Gastrocnemius medialis (tissue), 4 donors: Measurements from ENCODE around the gene FRMD5.

ENCODE experiments used
- POLR2A ChIP-seq, 2 donors: fragments of 450-650 bp; IDR thresholded peaks; one replicate each; pipeline ENCODE4 v1.6.1; 2017; ENCODE audit warnings: antibody characterized with exemption in 2 of 2, mild to moderate bottlenecking in 2 of 2, moderate library complexity in 2 of 2
- TF ChIP-seq, protein P1 (sequence below), 5 experiments: fragments of 450-650 bp in 3 of 5; fragments of 200-600 bp in 2 of 5; sonication (generic) in 2 of 5; IDR thresholded peaks in 4 of 5; conservative IDR thresholded peaks in 1 of 5; 1 replicate in 4 of 5; 2 replicates in 1 of 5; pipeline ENCODE4 v1.5.1; 2016 to 2019; ENCODE audit warnings: antibody characterized with exemption in 5 of 5, mild to moderate bottlenecking in 3 of 5, moderate library complexity in 3 of 5

DNA sequence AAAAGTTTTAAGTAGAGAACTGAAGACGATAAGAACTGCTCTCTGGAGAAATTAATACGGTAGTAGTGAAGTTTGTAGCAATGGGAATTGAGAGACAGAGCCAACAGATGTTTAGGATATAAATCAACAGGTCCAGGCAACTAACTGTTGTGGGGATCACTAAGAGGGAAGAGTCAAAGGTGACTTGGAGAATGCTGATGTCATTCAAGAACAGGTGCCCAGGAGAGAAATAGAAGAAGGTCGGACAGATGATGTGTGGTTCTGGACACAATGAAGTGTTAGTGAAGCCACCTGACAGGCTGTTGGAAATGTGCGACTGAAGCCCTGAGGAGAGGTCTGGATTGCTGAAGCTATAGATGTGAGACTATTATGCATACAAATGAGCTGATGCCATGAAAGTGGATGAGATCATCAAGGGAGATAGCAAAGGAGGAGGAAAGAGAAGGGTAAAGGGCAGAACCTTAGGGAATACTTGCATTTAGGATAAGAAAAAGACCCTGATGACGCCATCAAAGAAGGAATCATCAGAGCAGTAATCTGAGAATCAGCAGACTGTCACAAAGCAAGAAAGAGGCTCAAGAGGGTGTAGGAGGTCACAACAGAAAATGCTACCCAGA, 183.7 kb downstream of the FRMD5 start:
- TF ChIP-seq, protein P1, sequence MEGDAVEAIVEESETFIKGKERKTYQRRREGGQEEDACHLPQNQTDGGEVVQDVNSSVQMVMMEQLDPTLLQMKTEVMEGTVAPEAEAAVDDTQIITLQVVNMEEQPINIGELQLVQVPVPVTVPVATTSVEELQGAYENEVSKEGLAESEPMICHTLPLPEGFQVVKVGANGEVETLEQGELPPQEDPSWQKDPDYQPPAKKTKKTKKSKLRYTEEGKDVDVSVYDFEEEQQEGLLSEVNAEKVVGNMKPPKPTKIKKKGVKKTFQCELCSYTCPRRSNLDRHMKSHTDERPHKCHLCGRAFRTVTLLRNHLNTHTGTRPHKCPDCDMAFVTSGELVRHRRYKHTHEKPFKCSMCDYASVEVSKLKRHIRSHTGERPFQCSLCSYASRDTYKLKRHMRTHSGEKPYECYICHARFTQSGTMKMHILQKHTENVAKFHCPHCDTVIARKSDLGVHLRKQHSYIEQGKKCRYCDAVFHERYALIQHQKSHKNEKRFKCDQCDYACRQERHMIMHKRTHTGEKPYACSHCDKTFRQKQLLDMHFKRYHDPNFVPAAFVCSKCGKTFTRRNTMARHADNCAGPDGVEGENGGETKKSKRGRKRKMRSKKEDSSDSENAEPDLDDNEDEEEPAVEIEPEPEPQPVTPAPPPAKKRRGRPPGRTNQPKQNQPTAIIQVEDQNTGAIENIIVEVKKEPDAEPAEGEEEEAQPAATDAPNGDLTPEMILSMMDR (IDR thresholded peaks at IDR 0.05 in 4 of 5, conservative IDR thresholded peaks at IDR 0.05 in 1 of 5): no peak
- no peak for TF ChIP-seq POLR2A (IDR thresholded peaks at IDR 0.05)
